Stimulated activated naive B cell treated with anti-CD40 and anti-IgM and Interleukin-4, amounts not matched to agents 10 μg/mL and 1 μg/mL and 100 μg/mL, for 72 hours (primary cell): ENCODE data around the gene SYP.
"Not testable (repeated sequence)": the region's sequence is repeated elsewhere in the genome, so short reads cannot be mapped to it uniquely, and the experiment has no call there.

Experiments used
- ATAC-seq, 2 donors: fragments of 150-1000 bp; cut with Tn5 transposase; replicated peaks; 2 replicates each; pipeline ENCODE4 v1.10.0; 2021; ENCODE audit warnings: moderate library complexity in 1 of 2
- DNase-seq: peaks from one replicate; pipeline ENCODE4 v3.0.0; 2021
- H3K27ac Mint-ChIP-seq: one replicate; pipeline ENCODE4 v1.8.0; 2022; ENCODE audit warnings: mild to moderate bottlenecking, mixed read lengths
- H3K27me3 Mint-ChIP-seq, 2 donors: one replicate each; pipeline ENCODE4 v1.8.0; 2022; ENCODE audit warnings: mixed read lengths in 2 of 2
- H3K36me3 Mint-ChIP-seq, 2 donors: one replicate each; pipeline ENCODE4 v1.8.0; 2022; ENCODE audit warnings: mixed read lengths in 2 of 2, mild to moderate bottlenecking in 1 of 2
- H3K4me1 Mint-ChIP-seq, 2 donors: one replicate each; pipeline ENCODE4 v1.8.0; 2022; ENCODE audit warnings: mixed read lengths in 2 of 2, mild to moderate bottlenecking in 1 of 2
- H3K4me3 Mint-ChIP-seq, 2 donors: one replicate each; pipeline ENCODE4 v1.8.0; 2022; ENCODE audit warnings: mild to moderate bottlenecking in 2 of 2, mixed read lengths in 2 of 2, moderate library complexity in 1 of 2
- H3K9me3 Mint-ChIP-seq, 2 donors: one replicate each; pipeline ENCODE4 v1.8.0; 2022; ENCODE audit warnings: mixed read lengths in 2 of 2, mild to moderate bottlenecking in 1 of 2

Gene SYP

GRCh38 chrX:49163555-49164419, 36.2 kb downstream of the SYP start:
- no peaks in the 10 kb centered on the region for H3K27me3 Mint-ChIP-seq
- peaks cover 0 to 3% of the 10 kb centered on the region in 2 donors for H3K9me3 Mint-ChIP-seq
- peak; percentile 58 to 69 for ATAC-seq
- H3K36me3 Mint-ChIP-seq: no peaks in the 10 kb centered on the region
- DNase-seq: peak; percentile 81
- peak overlapping the region; percentile 94 for H3K27ac Mint-ChIP-seq
- peaks cover 16 to 44% of the 10 kb centered on the region in 2 donors for H3K4me1 Mint-ChIP-seq
- peak overlapping the region; percentile 81 to 91 for H3K4me3 Mint-ChIP-seq

GRCh38 chrX:49162620-49163019, 37.4 kb downstream of the SYP start, which contains the start of gene MAGIX:
Gene MAGIX (plus strand): TSS chrX:49162758. CDS start chrX:49162890, 132 bp downstream.
- ATAC-seq: no peak
- peak within 1 kb of the TSS; percentile 75 to 91 for H3K4me3 Mint-ChIP-seq

GRCh38 chrX:49161632-49162031, 38.4 kb downstream of the SYP start:
- ATAC-seq (no peak), DNase-seq (no peak)
- Mint-ChIP-seq H3K36me3 (no peaks in the 10 kb centered on the region), H3K9me3 (peaks cover 0 to 3% of the 10 kb centered on the region in 2 donors), H3K4me3 (no peak overlapping the region), H3K27ac (no peak overlapping the region), H3K27me3 (no peaks in the 10 kb centered on the region), H3K4me1 (peaks cover 7 to 30% of the 10 kb centered on the region in 2 donors)

More at GRCh38 chrX:49162620-49163019, 37.4 kb downstream of the SYP start, which contains the start of gene MAGIX:
- no peaks in the 10 kb centered on the region for H3K27me3 Mint-ChIP-seq
- peaks cover 0 to 3% of the 10 kb centered on the region in 2 donors for H3K9me3 Mint-ChIP-seq
- peaks cover 13 to 39% of the 10 kb centered on the region in 2 donors for H3K4me1 Mint-ChIP-seq
- H3K36me3 Mint-ChIP-seq: no peaks in the 10 kb centered on the region
- DNase-seq: no peak
- peak within 1 kb of the TSS; percentile 84 for H3K27ac Mint-ChIP-seq

GRCh38 chrX:49160908-49161307, 39.1 kb downstream of the SYP start:
- no peak overlapping the region for H3K27ac Mint-ChIP-seq
- H3K4me1 Mint-ChIP-seq: peaks cover 4 to 25% of the 10 kb centered on the region in 2 donors
- H3K36me3 Mint-ChIP-seq: no peaks in the 10 kb centered on the region
- H3K9me3 Mint-ChIP-seq: peaks cover 0 to 3% of the 10 kb centered on the region in 2 donors
- no peak overlapping the region for H3K4me3 Mint-ChIP-seq
- no peak for ATAC-seq
- H3K27me3 Mint-ChIP-seq: no peaks in the 10 kb centered on the region
- DNase-seq: no peak

GRCh38 chrX:49157194-49157593, 42.8 kb downstream of the SYP start:
- peaks cover 4 to 16% of the 10 kb centered on the region in 2 donors for H3K4me1 Mint-ChIP-seq
- H3K27me3 Mint-ChIP-seq: no peaks in the 10 kb centered on the region
- no peaks in the 10 kb centered on the region for H3K9me3 Mint-ChIP-seq
- ATAC-seq (no peak), DNase-seq (no peak)
- peak overlapping the region in 1 of 2 donors; percentile 48 for H3K4me3 Mint-ChIP-seq
- peak overlapping the region; percentile 79 for H3K27ac Mint-ChIP-seq
- peaks cover 0 to 1% of the 10 kb centered on the region in 2 donors for H3K36me3 Mint-ChIP-seq

- DNase-seq (peak; percentile 82), ATAC-seq (peak; percentile 88 to 90)
Measured at GRCh38 chrX:49155900-49156837, 43.8 kb downstream of the SYP start.

GRCh38 chrX:49155243-49155899, 44.6 kb downstream of the SYP start:
- Mint-ChIP-seq H3K9me3 (no peaks in the 10 kb centered on the region), H3K27ac (peak overlapping the region; percentile 95), H3K27me3 (no peaks in the 10 kb centered on the region), H3K36me3 (peaks cover 0 to 1% of the 10 kb centered on the region in 2 donors), H3K4me1 (peaks cover 4 to 16% of the 10 kb centered on the region in 2 donors), H3K4me3 (peak overlapping the region; percentile 94 to 96)
- DNase-seq (no peak), ATAC-seq (peak; percentile 45 to 52)

More at GRCh38 chrX:49155900-49156837, 43.8 kb downstream of the SYP start:
- H3K4me1 Mint-ChIP-seq: peaks cover 4 to 16% of the 10 kb centered on the region in 2 donors
- H3K27me3 Mint-ChIP-seq: no peaks in the 10 kb centered on the region
- H3K4me3 Mint-ChIP-seq: peak overlapping the region; percentile 94 to 96
- peak overlapping the region; percentile 95 for H3K27ac Mint-ChIP-seq
- H3K9me3 Mint-ChIP-seq: no peaks in the 10 kb centered on the region
- H3K36me3 Mint-ChIP-seq: peaks cover 0 to 1% of the 10 kb centered on the region in 2 donors

GRCh38 chrX:49153467-49153866, 46.5 kb downstream of the SYP start:
- Mint-ChIP-seq H3K27ac (no peak overlapping the region), H3K9me3 (no peaks in the 10 kb centered on the region), H3K4me1 (peaks cover 6 to 22% of the 10 kb centered on the region in 2 donors), H3K36me3 (peaks cover 0 to 1% of the 10 kb centered on the region in 2 donors), H3K27me3 (no peaks in the 10 kb centered on the region), H3K4me3 (no peak overlapping the region)
- ATAC-seq (no peak), DNase-seq (no peak)

- not testable (repeated sequence) for H3K27me3 Mint-ChIP-seq, H3K4me3 Mint-ChIP-seq, ATAC-seq, H3K9me3 Mint-ChIP-seq, DNase-seq, H3K27ac Mint-ChIP-seq, H3K4me1 Mint-ChIP-seq, H3K36me3 Mint-ChIP-seq
Measured at GRCh38 chrX:49149291-49149690, 50.7 kb downstream of the SYP start.

GRCh38 chrX:49148390-49149100, 51.4 kb downstream of the SYP start:
- DNase-seq, H3K4me1 Mint-ChIP-seq, H3K27ac Mint-ChIP-seq, H3K9me3 Mint-ChIP-seq, H3K36me3 Mint-ChIP-seq, H3K4me3 Mint-ChIP-seq, ATAC-seq, H3K27me3 Mint-ChIP-seq: not testable (repeated sequence)

GRCh38 chrX:49147936-49148335, 52.1 kb downstream of the SYP start:
- DNase-seq (no peak), ATAC-seq (no peak)
- Mint-ChIP-seq H3K27ac (no peak overlapping the region), H3K27me3 (no peaks in the 10 kb centered on the region), H3K36me3 (peaks cover 0 to 5% of the 10 kb centered on the region in 2 donors), H3K4me1 (peaks cover 2 to 10% of the 10 kb centered on the region in 2 donors), H3K9me3 (no peaks in the 10 kb centered on the region), H3K4me3 (no peak overlapping the region)

- ATAC-seq: no peak
- Mint-ChIP-seq H3K27ac (no peak overlapping the region), H3K27me3 (no peaks in the 10 kb centered on the region), H3K36me3 (peaks cover 0 to 5% of the 10 kb centered on the region in 2 donors), H3K4me3 (no peak overlapping the region), H3K9me3 (no peaks in the 10 kb centered on the region), H3K4me1 (peaks cover 2 to 10% of the 10 kb centered on the region in 2 donors)
- no peak for DNase-seq
Measured at GRCh38 chrX:49147282-49147681, 52.7 kb downstream of the SYP start.

GRCh38 chrX:49143154-49143553, 56.8 kb downstream of the SYP start:
- not testable (repeated sequence) for H3K27me3 Mint-ChIP-seq, H3K4me1 Mint-ChIP-seq, H3K4me3 Mint-ChIP-seq, H3K27ac Mint-ChIP-seq, ATAC-seq, DNase-seq
- H3K36me3 Mint-ChIP-seq: peaks cover 19 to 24% of the 10 kb centered on the region in 2 donors
- peaks cover 8 to 22% of the 10 kb centered on the region in 2 donors for H3K9me3 Mint-ChIP-seq
